Fibroblast of skin of scalp (primary cell): ENCODE measurements around the gene PATE4. TPM values are rescaled to one million over a fixed set of nuclear protein-coding genes. Genes with fewer than 3 reads are reported as not detected.
"Not testable (repeated sequence)": the region's sequence is repeated elsewhere in the genome, so short reads cannot be mapped to it uniquely, and the experiment has no call there.

Experiments
- DNase-seq: peaks from one replicate; pipeline ENCODE4 v3.0.0-alpha.2; 2013
- polyA plus RNA-seq, 2 experiments: library from polyadenylated mRNA; unstranded; fragments of 120-200 nt; gene quantifications; one replicate each; pipeline ENCODE4 v1.2.1, GENCODE V29; 2013; ENCODE audit not compliant: insufficient read length in 2 of 2

PATE4 gene, protein sequence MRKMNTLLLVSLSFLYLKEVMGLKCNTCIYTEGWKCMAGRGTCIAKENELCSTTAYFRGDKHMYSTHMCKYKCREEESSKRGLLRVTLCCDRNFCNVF
- polyA plus RNA-seq (2013, experiment 1 of 2; ENCODE audit: insufficient read length): not detected
- polyA plus RNA-seq (2013, experiment 2 of 2; ENCODE audit: insufficient read length): not detected

DNA sequence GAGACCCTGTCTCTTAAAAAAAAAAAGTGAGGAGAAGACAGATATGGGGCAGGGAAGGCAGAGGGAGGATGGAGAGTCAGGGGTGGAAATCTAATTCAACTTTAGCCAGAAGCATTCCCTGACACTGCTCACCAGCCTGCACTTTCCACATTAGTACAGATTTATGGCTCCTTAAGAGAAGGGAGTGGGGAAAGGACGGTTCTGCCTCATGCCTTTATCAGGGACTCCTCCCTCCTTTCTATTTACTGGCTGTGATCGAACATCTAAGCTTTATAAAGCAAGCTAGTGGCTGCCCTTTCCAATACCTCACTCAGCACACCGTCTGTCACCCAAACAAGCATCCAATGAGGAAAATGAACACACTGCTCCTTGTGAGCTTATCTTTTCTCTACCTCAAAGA, at the start of gene PATE4:
PATE4 (plus strand) TSS at position 301 of the 400 bp plus-strand sequence; CDS start at position 345, 44 bp downstream.
- no peak for DNase-seq

DNA sequence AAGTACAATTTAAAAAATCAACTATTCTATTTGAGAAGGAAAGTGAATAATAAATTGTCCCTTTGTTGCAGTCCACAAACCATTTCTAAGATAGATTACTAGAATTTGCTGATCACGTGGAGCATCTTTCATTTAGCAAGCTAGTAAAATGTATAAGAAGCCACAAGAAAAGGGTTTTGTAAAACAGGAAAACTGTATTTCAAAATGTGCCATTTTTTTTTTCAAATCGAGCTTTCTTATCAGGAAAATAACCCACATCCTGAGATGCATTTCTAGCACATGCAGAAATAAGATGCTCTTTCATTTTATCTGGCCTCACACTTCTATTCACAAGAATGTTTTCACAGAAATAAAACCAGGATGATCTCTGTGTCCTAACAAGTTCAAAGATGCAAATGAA, 48.4 kb upstream of the PATE4 start:
- DNase-seq: no peak

DNA sequence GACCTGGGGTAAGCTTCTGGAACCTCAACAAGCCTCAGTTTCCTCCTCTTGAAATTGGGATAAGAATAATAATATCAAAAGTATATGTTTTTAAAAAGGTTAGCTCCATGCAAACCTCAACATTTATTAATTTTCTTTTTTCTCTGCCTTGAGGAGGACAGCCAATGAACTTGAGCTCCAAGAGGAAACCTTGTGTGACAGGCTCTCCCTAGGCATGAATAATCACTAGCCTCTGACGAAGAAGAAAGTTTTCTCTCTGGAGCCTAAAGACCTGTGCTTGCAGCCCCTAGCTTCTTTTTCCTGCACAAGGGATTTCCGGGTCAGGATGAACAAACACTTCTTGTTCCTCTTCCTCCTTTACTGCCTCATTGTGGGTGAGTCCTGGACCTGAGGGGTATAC, 45.3 kb upstream of the PATE4 start, which contains the start of gene PATE3:
PATE3 (plus strand) TSS at position 301 of the 400 bp plus-strand sequence; CDS start at position 326, 25 bp downstream.
- no peak for DNase-seq

DNA sequence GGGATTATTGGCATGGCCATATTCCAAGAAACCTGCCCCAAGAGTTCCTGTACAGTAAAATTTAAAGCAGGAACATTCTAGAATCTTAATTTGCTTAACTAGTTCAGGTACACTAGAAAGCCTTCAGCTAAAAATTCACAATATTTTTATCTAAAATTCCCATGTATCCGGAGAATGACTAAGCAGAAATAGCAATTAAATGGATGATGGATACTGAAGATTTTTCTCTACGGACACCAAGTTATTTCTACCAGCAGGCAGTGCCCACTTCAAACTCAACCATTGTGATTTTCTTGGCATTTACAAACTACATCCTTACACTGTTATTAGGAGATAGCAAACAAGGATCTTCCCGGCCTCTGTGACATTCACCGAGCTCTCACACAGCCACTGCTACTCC, 42.3 kb upstream of the PATE4 start:
- DNase-seq: no peak

DNA sequence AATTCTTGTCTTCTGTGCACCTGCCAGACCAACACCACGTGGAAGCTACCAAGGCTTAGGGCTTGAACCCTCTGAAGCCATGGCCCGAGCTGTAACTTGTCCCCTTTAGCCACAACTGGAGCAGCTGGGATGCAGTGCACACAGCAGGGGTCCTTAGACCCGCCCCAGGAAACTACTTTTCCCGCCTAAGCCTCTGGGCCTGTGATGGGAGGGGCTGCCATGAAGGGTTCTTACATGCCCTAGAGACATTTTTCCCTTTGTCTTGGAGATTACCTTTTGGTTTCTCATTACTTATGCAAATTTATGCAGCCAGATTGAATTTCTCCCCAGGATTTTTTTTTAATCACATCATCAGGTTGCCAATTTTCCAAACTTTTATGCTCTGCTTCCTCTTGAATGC, 35.5 kb upstream of the PATE4 start:
- DNase-seq: no peak

DNA sequence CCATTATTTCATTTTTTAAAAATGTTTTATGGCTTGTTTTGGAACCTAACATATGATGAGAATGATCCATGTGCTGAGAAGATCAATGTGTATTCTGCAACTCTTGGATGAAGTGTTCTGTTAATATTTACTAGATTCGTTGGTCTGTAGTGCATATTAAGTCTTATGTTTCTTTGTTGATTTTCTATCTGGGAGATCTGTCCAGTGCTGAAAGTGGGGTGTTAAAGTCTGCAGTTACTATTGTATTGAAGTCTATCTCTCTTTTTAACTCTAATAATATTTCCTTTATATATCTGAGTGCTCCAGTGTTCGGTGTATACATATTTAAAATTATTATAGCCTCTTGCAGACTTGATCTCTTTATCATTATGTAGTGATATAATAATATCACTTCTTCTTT, 33.3 kb upstream of the PATE4 start:
- DNase-seq: no peak

DNA sequence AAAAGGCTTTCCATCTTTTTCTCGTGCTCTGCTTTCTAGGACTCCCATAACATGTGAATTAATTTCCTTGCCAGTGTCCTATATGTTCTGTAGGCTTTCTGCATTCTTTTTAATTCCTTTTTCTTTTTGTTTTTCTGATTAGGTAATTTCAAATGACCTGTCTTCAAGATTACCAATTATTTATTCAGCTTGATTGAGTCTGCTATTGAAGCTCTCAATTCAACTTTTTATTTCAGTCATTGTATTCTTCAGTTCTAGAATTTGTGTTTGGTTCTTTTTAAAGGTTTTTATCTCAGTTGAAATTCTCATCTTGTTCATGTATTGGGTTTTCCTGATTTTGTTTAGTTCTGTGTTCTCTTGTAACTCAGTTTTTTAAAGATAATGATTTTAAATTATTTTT, 30.7 kb upstream of the PATE4 start:
- no peak for DNase-seq

DNA sequence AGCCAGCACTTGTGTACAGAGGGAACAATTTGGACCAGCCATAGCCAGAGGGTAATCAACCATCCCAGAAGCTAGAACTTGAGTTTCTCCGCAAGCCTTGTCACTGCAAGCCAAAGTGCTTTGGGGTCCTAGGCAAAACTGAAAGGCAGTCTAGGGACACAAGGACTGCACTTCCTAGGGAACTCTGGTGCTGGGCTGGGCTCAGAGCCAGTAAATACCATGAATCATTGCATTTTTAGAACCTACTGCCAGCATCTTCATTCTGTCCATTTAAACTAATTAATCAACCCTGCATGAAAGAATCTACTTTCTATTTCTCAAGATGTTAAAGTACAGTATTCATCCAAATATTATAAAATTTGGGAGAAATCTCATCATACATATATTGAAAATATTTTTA, 25.2 kb upstream of the PATE4 start:
- DNase-seq: peak; percentile 4

DNA sequence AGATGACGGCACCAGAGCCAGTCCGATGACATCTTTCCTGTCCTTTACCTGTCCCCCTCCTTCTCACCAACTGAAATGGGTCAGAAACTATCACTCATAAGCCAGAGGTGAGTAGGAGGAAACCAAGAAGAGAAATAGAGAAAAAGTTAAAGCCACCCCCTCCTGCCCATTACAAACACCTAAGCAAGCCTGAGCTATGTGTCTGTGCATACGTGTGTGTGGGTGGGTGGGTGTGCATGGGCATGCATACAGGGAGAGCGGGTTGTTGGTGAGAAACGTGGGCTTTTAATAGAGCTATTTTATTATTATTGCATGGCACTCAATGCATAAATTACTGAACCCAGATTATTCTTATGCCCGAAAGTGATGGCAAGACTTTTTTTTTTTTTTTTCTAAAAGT, 2.6 kb downstream of the PATE4 start:
- DNase-seq: no peak

DNA sequence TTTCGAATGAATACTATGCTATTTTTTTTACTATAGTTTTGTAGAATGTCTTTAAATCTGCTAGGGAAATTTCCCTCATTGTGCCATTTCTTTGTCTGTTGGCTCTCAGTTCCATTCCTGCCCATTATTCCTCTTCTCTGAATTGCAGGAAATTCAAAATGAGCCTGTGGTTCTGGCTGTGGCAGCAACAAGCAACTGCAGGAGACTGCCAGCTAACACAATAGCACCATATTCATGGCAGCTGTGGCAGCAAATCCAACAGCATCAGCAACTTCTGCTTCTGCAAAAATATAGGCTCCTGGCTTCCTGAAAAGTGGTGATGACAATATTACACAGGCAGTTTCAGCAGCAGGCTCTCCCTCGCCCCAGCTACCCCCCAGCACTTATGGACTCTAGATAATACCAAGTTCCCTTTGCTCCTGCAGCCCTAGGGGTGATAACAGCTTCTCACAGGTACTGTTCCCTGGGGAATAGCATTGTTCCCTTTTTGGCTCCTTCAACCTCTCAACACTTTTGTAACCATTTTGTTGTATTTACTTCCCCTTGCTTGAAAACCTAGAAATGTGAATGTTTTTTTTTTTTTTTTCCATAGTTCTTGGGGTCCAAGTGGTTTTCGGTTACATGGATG, 9.3 kb downstream of the PATE4 start:
- DNase-seq: no peak

DNA sequence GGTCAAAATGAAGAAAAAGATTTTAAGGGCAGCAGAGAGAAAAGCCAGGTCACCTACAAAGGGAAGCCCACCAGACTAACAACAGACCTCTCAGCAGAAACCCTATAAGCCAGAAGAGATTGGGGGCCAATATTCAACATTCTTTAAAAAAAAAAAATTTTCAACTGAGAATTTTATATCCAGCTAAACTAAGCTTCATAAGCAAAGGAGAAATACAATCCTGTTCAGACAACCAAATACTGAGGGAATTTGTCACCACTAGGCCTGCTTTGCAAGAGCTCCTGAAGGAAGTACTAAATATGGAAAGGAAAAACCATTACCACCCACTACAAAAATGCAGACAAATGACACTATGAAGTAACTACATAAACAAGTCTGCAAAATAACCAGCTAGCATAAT, 13.1 kb downstream of the PATE4 start:
- DNase-seq: no peak

DNA sequence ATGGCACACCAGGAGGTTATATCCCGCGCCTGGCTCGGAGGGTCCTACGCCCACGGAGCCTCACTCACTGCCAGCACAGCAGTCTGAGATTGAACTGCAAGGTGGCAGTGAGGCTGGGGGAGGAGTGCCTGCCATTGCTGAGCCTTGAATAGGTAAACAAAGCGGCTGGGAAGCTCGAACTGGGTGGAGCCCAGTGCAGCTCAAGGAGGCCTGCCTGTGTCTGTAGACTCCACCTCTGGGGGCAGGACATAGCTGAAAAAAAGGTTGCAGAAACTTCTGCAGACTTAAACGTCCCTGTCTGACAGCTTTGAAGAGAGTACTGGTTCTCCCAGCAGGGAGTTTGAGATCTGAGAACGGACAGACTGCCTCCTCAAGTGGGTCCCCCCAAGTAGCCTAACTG, 24.6 kb downstream of the PATE4 start:
- DNase-seq: not testable (repeated sequence)

DNA sequence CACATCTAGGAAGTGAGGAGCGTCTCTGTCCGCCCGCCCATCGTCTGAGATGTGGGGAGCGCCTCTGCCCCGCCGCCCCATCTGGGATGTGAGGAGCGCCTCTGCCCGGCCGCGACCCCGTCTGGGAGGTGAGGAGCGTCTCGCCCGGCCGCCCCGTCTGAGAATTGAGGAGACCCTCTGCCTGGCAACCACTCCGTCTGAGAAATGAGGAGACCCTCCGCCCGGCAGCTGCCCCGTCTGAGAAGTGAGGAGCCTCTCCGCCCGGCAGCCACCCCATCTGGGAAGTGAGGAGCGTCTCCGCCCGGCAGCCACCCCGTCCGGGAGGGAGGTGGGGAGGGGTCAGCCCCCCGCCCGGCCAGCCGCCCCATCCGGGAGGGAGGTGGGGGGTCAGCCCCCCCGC, 29.7 kb downstream of the PATE4 start:
- DNase-seq: not testable (repeated sequence)

DNA sequence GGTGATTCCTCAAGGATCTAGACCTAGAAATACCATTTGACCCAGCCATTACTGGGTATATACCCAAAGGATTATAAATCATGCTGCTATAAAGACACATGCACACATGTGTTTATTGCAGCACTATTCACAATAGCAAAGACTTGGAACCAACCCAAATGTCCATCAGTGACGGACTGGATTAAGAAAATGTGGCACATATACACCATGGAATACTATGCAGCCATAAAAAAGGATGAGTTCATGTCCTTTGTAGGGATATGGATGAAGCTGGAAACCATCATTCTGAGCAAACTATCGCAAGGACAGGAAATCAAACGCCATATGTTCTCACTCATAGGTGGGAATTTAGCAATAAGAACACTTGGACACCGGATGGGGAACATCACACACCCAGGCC, 32.2 kb downstream of the PATE4 start:
- not testable (repeated sequence) for DNase-seq

DNA sequence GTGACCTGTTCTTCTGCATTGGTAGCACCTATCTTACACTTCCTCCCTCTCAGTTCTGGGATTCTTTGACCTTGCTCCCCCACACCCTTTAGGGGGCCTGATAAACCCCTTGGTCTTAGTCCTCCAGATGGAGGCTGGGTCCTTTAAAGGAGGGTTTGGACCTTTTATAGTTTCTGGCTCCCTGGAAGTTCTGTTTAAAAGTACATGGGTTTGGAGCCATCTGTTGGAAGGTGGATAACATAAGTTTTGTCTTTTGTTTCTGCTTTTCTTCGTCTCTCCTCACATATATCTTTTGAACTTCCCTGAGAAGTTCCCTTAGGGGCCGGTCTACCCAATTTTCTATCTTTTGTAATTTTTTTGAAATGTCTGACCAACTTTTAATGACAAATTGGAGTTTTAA, 36.4 kb downstream of the PATE4 start:
- DNase-seq: no peak

DNA sequence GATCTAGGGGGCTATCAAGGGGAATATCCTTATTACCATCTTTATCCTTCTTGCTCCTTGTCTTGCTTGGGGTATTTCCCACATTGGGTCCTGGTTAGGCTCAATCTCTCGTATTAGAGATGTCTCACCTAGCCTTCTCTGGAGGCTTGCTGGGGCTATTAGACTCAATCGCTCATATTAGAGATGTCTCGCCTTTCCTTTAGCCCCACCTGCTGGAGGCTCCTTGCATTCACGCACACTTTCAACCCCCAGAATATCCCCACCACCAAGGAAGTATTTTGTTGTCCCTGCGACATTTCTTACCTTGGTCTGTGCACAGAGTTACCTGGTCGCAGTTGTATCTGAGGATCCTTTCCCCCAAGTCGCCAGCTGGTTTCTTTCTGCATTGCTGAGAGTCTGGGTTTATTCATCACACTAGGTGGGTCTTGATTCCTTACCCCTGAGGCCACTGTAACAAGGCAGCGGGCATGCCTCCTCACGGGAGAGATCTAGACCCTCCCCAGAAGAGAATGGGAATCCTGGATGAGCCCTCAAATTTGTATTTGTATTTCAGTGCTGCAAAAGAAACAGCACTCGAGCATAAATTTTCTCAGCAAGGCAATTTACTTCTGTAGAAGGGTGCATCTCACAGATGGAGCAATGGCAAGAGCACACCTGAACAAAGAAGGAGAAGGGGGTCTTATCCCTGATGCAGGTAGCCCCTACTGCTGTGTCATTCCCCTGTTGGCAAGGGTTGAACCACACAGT, 38.4 kb downstream of the PATE4 start:
- peak; percentile 33 for DNase-seq

DNA sequence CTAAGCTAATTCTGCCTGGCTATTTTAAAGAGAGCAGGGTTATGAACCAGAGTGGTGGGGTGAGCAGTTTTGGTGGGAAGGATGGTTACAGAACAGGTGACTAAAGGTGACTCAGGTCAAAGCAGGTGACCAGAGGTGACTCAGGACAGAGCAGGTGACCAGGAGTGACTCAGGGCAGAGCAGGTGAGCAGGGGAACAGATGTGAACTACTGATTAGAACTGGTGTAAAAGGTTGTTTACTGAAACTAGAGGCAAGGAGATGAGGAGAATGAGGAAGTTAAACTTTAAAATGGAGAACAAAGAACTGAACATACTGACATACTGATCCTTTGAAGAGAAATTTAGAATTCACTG, 39.0 kb downstream of the PATE4 start:
- no peak for DNase-seq

DNA sequence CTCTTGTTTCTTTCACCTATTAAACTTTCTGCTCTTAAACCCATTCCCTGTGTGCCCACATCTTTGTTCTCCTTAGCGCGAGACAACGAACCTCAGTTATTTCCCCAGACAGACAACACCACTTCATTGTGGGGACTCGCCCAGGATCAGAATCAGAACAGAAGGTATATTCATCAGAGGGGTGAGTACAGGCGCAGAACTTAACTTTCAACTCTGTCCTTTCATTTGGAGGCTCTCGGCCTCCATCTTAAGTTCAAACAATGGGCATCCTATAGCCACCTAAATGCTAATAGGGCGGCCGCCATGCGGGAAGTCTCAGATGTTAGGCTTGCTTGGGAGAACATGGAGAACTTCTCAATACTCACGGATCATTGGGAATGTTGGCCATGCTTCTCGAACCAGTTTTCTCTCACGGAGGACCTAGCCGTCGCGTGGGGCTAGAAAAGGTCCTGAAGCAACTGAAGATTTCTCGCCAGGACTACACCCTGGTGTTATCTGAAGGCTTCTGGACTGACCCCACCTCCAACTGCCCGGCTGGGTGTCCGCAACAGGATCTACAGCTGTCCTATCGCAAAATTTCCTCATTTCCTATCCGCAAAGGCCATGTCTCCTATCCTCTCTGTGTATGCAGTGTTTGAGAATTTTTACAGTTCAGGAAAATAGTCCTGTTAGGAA, 40.9 kb downstream of the PATE4 start:
- DNase-seq: no peak

DNA sequence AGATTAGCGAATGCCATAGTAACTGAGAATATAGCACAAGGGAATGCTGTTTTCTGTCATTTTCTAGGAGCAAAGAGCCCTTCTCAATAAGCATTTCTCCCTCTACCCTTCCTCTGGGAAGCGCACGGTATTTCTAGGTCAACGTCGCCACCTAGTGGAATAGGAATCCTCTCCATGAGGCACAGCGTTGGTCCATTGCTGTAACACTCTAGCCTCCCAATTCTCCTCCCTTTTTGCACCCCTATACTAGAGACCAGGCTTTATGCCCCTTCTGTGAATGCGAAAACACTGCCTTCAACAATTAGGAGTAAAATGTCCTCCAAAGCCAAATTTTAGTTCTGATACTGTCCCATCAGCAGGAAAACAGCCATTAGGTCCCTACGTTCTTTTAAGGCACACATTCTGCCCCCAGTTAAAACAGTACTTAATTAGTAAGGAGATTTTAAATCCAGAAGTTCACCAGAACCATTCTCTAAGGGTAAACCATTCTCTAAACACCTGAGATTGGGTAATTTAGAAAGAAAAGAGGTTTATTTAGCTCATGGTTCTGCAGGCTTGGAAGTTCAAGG, 41.5 kb downstream of the PATE4 start:
- DNase-seq: peak; percentile 70

DNA sequence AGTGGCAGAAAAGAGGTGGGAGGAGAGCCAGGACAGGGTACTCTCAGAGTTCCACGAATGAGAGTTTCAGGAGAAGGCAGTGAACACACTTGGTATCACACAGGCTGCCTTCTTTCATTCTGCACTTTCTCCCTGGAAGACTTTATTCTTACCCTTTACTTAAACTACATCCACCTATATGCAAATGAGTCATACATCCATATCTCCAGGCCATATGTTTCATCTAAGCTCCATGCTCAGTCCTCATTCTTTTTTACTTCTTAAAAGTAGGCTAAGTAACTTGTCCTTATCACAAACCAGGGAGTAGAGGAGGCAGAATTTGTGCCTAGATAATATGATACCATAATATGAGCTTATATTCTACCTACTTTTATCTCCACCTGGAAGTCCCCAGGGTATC, 48.2 kb downstream of the PATE4 start:
- no peak for DNase-seq

DNA sequence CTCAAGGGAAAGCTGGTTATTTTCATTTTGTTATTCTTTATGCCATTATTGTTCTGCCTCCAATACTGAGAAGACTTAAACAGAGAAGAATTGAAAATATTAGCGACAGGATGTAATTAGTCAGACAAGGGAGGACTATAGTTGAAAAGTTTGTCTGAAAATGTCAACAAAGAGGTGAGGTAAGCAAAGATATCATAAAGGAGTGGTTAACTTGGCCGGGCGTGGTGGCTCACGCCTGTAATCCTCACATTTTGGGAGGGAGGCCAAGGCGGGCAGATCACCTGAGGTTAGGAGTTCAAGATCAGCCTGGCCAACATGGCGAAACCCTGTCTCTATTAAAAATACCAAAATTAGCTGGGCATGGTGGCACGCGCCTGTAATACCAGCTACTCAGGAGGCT, 50.3 kb downstream of the PATE4 start:
- no peak for DNase-seq

DNA sequence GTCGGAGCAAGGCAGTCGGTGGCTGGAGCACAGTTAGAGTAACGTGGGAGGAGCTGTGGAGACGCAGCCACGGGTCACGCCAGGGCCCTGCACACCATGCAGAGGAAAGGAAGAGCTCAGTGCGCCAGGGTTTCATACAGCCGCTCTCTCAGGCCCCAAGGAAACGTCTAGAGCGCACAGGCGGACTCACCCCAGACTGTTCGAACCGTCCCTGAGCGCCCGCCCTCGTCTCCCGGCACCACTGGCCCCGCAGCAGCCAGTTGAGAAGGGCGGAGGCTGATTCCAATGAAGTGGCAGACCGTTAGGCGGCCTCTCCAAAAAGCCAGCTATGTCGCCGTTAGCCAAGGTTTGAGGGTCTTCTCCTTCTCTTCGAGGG, 53.9 kb downstream of the PATE4 start:
- DNase-seq: no peak
